Left ventricle myocardium inferior (tissue), 1 donor: ENCODE results near the gene COL7A1. TPM values are rescaled to one million over a fixed set of nuclear protein-coding genes. Genes with fewer than 3 reads are reported as not detected.

ENCODE experiments used
- DNase-seq: peaks from one replicate; pipeline ENCODE4 v3.0.0-alpha.2; 2020
- H3K27ac ChIP-seq: fragments of 200-600 bp; replicated peaks from 2 replicates; pipeline ENCODE4 v1.8.0; 2021
- H3K27me3 ChIP-seq: fragments of 200-600 bp; 2 replicates; pipeline ENCODE4 v1.8.0; 2021; ENCODE audit warnings: low read depth
- H3K36me3 ChIP-seq: fragments of 200-600 bp; 2 replicates; pipeline ENCODE4 v1.8.0; 2021
- H3K4me1 ChIP-seq: fragments of 200-600 bp; 2 replicates; pipeline ENCODE4 v1.8.0; 2021
- H3K4me3 ChIP-seq: fragments of 200-600 bp; 2 replicates; pipeline ENCODE4 v1.8.0; 2021; ENCODE audit warnings: mild to moderate bottlenecking, moderate library complexity
- H3K9me3 ChIP-seq: fragments of 200-600 bp; replicated peaks from 2 replicates; pipeline ENCODE4 v1.8.0; 2021
- intact Hi-C: fragments of 100-400 bp; cut with micrococcal nuclease; formaldehyde crosslinking; loops from one replicate; pipeline ENCODE4 v1.11.0; 2022
- total RNA-seq: library from RNA; stranded (reverse); fragmentation: NEBNext Ultra II Directional; extraction: Animal tissue kit (Norgen Biotek cat#: 25700); gene quantifications from one replicate; pipeline ENCODE4 v1.2.1, GENCODE V29; 2021
- TF ChIP-seq, protein P1 (sequence below): fragments of 200-600 bp; IDR thresholded peaks from 2 replicates; pipeline ENCODE4 v1.8.0; 2021; ENCODE audit warnings: antibody characterized with exemption, mild to moderate bottlenecking, borderline replicate concordance
- donor health status: DM: no; HTN: yes; CAD: no; lungs with severe emphysema.

COL7A1 gene
- total RNA-seq, 1 donor from 2014 or later: 24.4 TPM

DNA sequence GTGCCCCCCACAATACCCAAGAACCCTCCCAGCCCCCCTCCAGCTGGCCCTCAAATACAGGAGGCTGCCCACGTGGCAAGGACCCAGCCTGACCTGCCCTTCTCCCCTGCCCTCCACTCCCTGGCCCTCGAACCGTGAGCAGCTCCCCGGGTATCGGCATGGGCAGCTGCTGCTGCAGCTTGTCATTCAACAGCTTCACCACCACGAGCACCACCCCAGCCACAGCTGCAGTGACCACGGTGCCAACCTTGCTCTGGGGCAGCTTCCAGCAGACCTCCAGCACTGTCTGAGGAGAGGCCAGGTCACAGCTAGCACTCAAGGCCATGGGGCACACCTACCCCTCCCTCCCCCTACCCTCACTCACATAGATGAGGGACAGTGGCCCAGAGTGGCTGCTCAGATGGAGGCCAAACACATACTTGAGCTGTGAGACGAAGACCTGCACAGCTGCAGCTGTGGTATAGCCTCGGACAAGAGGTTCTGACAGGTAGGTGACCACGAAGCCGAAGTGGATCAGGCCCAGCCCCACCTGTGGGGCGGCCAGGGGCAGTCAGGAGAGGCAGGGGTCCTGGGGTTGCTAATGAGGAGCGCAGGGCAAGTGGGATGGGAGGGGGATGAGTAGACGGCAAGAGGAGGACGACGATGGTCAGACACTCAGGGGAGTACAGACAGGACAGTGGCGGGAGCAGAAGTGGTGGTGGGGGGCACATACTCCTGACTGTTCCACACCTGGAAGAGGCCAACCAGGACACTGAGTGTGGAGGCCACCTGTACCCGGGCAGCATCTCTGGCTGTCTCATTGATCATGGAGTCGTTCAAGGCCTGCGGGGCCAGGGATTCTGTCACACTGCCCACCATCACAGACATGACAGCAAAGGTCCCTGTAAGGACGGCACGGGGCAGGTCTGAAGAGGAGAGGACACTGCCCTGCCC, 36.7 kb upstream of the COL7A1 start:
- no peak for DNase-seq
- H3K27me3 ChIP-seq: no peaks in the 10 kb centered on the region
- no peaks in the 10 kb centered on the region for H3K9me3 ChIP-seq
- intact Hi-C loops: no loop called here
- TF ChIP-seq, protein P1, sequence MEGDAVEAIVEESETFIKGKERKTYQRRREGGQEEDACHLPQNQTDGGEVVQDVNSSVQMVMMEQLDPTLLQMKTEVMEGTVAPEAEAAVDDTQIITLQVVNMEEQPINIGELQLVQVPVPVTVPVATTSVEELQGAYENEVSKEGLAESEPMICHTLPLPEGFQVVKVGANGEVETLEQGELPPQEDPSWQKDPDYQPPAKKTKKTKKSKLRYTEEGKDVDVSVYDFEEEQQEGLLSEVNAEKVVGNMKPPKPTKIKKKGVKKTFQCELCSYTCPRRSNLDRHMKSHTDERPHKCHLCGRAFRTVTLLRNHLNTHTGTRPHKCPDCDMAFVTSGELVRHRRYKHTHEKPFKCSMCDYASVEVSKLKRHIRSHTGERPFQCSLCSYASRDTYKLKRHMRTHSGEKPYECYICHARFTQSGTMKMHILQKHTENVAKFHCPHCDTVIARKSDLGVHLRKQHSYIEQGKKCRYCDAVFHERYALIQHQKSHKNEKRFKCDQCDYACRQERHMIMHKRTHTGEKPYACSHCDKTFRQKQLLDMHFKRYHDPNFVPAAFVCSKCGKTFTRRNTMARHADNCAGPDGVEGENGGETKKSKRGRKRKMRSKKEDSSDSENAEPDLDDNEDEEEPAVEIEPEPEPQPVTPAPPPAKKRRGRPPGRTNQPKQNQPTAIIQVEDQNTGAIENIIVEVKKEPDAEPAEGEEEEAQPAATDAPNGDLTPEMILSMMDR: no peak
- H3K4me3 ChIP-seq: no peak overlapping the region
- peaks cover 61% of the 10 kb centered on the region for H3K36me3 ChIP-seq
- H3K4me1 ChIP-seq: peaks cover 30% of the 10 kb centered on the region
- H3K27ac ChIP-seq: no peak overlapping the region

DNA sequence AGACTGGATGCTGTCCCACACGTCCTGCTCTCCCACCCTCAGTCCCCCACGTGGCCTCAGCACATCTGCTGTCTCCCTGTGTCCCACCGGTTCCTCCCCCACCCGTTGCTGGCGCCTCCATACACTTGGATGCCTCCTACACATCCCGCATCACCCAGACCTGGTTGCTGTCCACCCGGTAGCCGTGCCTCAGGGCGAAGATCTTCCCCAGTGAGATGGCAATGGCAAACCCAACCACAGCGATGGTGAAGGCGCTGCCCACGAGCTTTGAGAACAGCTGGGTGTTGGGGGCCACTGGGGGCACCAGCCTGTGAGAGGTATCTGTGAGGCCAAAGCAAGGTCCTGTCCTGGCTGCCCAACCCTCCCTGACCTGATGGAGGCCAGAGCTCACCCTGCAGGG, 35.7 kb upstream of the COL7A1 start:
- no peaks in the 10 kb centered on the region for H3K9me3 ChIP-seq
- peaks cover 20% of the 10 kb centered on the region for H3K4me1 ChIP-seq
- no peak overlapping the region for H3K4me3 ChIP-seq
- intact Hi-C loops: no loop called here
- no peaks in the 10 kb centered on the region for H3K27me3 ChIP-seq
- TF ChIP-seq, protein P1: no peak
- H3K36me3 ChIP-seq: peaks cover 71% of the 10 kb centered on the region
- DNase-seq: no peak
- H3K27ac ChIP-seq: no peak overlapping the region

DNA sequence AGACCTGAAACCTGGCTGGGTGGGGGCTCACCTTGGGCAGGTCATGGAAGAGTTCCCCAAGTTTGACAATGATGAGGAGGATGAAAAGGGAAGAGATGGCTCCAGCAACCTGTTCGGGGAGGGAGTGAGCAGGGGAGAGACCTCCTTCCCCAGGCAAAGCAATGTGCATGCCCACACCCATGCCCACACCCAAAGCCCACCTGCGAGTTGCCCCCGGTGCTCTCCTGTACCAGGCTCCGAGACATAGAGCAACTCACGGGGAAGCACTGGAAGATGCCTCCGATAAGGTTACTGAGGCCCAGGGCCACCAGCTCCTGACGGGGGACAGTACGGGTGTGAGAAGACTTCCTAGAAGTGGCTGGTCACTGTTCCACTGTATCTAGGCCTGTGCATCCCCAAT, 35.3 kb upstream of the COL7A1 start:
- TF ChIP-seq, protein P1: no peak
- DNase-seq: no peak
- Histone ChIP-seq H3K27me3 (no peaks in the 10 kb centered on the region), H3K4me3 (no peak overlapping the region), H3K4me1 (peaks cover 17% of the 10 kb centered on the region), H3K36me3 (peaks cover 75% of the 10 kb centered on the region), H3K9me3 (no peaks in the 10 kb centered on the region), H3K27ac (no peak overlapping the region)
- intact Hi-C loops: no loop called here

DNA sequence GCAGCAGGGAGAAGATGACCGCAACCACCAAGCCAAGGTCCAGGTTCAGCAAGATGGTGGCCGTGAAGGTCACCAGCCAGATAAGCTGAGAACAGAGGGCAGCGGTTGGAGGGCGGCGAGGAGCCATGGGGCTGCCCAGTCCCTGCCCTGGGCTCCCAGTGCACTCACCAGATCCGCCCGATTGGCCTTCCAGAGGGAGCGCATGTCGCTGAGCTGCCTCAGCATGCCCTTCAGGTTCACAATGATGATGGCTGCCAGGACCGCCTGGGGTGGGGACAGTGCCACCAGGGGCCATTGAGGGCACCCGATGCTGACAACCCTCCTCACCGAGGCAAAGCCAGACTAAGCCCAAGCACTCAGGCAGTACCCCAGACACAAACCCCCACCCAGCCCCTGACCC, 34.8 kb upstream of the COL7A1 start:
- H3K4me3 ChIP-seq: no peak overlapping the region
- TF ChIP-seq, protein P1: no peak
- peaks cover 80% of the 10 kb centered on the region for H3K36me3 ChIP-seq
- no peaks in the 10 kb centered on the region for H3K27me3 ChIP-seq
- intact Hi-C loops: no loop called here
- H3K9me3 ChIP-seq: no peaks in the 10 kb centered on the region
- DNase-seq: no peak
- H3K4me1 ChIP-seq: peaks cover 13% of the 10 kb centered on the region
- H3K27ac ChIP-seq: no peak overlapping the region

DNA sequence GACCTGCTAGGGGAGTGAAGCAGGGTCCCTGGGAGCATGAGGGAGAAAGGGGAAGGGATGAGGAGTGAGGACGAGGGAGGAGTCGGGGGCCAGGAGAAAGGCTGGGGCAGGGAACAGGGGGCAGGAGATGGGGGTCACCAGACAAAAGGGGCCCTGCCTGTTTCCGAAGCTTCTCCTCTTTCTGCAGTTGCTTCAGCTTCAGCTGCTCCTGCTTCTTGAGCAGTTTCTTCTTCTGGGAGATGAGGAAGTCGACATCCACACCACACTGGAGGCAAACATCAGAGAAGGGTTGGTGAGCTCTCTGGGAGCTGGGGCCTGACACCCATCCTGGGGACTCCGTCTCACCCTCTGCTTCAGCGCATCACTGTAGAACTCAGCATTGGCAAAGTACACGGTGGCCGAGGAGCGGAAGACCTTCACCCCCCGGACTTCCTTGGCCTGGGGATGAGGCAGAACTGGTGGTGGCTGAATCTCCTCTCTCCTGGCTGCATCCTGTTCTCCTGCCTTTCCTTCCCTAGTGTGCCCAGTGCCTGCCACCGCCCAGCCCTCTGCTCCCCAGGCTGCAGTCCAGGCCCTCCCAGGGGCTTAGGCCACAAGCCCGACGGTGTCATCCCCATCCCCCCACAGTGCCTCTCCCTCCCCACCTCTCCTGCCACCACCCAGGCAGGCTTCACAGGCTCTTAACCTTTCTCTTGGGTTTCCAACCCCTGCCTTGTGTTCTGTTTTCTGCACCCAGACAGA, 33.3 kb upstream of the COL7A1 start:
- H3K4me1 ChIP-seq: no peaks in the 10 kb centered on the region
- no peak overlapping the region for H3K4me3 ChIP-seq
- no peaks in the 10 kb centered on the region for H3K27me3 ChIP-seq
- DNase-seq: no peak
- TF ChIP-seq, protein P1: no peak
- no peak overlapping the region for H3K27ac ChIP-seq
- H3K9me3 ChIP-seq: no peaks in the 10 kb centered on the region
- intact Hi-C loops: no loop called here
- peaks cover 81% of the 10 kb centered on the region for H3K36me3 ChIP-seq
